ELR (cell line): Measurements from ENCODE around the gene MIOS.
A peak's percentile ranks its signal among the peaks of the same experiment; 100 is the strongest.
"Not testable (repeated sequence)": the region's sequence is repeated elsewhere in the genome, so short reads cannot be mapped to it uniquely, and the experiment has no call there.

Experiments used
- DNase-seq: peaks from one replicate; pipeline ENCODE4 v3.0.0-alpha.2; 2015; ENCODE audit warnings: low read depth

MIOS gene

DNA sequence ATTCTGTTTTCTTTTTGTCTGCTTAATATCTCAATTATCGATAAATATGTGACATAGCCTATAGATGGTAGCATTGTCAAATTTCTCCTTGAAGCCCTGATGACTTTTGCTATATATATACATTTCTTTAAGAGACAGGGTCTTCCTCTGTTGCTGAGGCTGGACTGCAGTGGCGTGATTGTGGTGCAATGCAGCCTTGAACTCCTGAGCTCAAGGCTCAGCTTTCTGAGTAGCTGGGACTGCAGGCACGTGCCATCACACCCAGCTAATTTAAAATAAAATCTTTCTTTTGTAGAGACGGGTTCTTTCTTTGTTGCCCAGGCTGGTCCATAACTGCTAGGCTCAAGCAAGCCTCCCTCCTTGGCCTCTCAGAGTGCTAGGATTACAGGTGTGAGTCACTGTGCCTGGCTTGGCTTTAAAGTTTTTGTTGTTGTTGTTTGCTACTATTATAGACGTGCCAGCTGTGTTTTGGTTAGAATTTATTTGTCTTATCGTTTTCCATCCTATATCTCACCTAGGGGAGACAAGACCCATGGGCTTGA lies 80.9 kb downstream of the MIOS start:
- no peak for DNase-seq

GRCh38 chr7:7650682-7651206 lies 84.1 kb downstream of the MIOS start:
- no peak for DNase-seq

DNA sequence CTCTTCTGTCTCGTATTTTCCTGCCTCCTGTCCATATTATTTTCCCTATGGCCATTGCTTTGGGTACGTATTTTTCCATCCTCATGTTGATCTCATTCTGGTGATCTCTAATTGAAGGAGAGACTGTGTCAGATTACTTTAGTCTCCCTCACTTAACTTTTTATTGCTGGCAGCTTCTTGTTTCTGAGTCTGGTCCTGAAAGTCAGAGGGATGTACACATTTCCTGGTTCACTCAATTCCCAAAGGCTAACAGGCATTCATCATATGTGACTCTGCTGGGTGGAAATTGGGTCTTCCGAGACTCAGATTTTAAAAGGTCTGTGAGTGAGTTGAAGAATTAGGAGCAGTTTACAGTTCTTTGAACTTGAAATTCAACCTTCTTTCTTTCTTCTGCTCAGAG lies 84.8 kb downstream of the MIOS start:
- DNase-seq = no peak

GRCh38 chr7:7652798-7653540 lies 86.3 kb downstream of the MIOS start:
- DNase-seq = no peak

GRCh38 chr7:7653593-7654187 lies 87.0 kb downstream of the MIOS start:
- peak; percentile 47 for DNase-seq

DNA sequence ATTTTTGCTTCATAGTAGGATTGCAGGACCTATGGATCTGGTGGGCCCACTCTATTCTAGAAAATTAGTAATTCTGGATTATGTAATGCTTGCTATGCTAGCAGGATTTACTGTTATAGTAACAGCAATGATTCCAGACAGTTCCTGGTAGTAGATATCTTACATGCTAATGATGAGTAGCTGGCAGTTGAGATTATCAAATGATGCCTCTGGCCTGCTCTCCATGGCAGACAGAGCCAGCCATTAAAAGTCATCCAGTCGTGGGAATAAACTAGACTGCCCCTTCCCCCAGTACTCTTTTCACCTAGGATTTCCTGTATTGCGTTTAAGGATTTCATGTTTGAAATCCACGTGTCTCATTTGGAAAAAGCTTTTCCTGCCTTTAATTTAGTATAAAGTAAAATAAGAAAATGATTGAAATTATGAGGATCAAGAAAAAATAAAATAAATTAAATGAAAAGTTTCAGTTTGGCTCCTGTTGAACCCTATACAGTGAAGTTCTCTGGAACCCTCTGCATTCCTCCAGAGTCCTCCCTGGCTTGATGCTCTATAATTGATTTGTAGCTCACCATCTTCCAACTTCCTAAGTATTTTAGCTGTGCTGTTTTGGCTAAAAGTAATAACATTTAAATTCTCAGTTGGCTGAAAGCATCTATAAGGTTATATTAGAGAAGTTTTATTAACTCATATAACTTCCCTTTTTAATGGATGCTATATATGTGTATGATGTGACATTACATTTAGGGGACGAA lies 88.5 kb downstream of the MIOS start:
- DNase-seq = no peak

DNA sequence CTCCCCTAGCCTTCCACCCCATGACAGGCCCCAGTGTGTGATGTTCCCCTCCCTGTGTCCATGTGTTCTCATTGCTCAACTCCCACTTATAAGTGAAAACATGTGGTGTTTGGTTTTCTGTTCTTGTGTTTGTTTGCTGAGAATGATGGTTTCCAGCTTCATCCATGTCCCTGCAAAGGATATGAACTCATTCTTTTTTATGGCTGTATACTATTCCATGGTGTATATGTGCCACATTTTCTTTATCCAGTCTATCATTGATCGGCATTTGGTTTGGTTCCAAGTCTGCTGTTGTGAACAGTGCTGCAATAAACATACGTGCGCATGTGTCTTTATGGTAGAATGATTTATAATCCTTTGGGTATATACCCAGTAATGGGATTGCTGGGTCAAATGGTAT lies 89.8 kb downstream of the MIOS start:
- DNase-seq = not testable (repeated sequence)
